WI38 (cell line): ENCODE measurements around the gene GHRHR.

Experiments
- H3K4me3 ChIP-seq: 2 replicates; pipeline ENCODE4 v1.5.1; 2011; ENCODE audit warnings: low read depth, mild to moderate bottlenecking, control low read depth, low read length
- CTCF ChIP-seq: IDR thresholded peaks from 2 replicates; pipeline ENCODE4 v1.5.1; 2012; ENCODE audit warnings: low read depth, mild to moderate bottlenecking, control low read depth, low read length

Gene GHRHR

GRCh38 chr7:31019509-31019908, 55.8 kb downstream of the GHRHR start:
- H3K4me3 ChIP-seq, result no peak overlapping the region
- TF ChIP-seq CTCF, result no peak

GRCh38 chr7:31020161-31020560, 56.4 kb downstream of the GHRHR start:
- TF ChIP-seq CTCF, result no peak
- no peak overlapping the region for H3K4me3 ChIP-seq

GRCh38 chr7:31020652-31021051, 56.9 kb downstream of the GHRHR start:
- TF ChIP-seq CTCF, result no peak
- no peak overlapping the region for H3K4me3 ChIP-seq

GRCh38 chr7:31022117-31022516, 58.4 kb downstream of the GHRHR start:
- TF ChIP-seq CTCF, result no peak
- no peak overlapping the region for H3K4me3 ChIP-seq

GRCh38 chr7:31022726-31023125, 59.0 kb downstream of the GHRHR start:
- TF ChIP-seq CTCF, result no peak
- H3K4me3 ChIP-seq, result no peak overlapping the region

GRCh38 chr7:31023877-31024276, 60.1 kb downstream of the GHRHR start:
- no peak overlapping the region for H3K4me3 ChIP-seq
- TF ChIP-seq CTCF, result no peak

GRCh38 chr7:31027161-31027965, 63.6 kb downstream of the GHRHR start:
- H3K4me3 ChIP-seq, result no peak overlapping the region
- no peak for TF ChIP-seq CTCF
